GM18861 (cell line): ENCODE data around the gene HTR3E.
A peak's percentile ranks its signal among the peaks of the same experiment; 100 is the strongest.

Source experiments
- ATAC-seq: cut with Tn5 transposase; IDR thresholded peaks from one replicate; pipeline ENCODE4 v1.9.1; 2021; ENCODE audit not compliant: unreplicated experiment

HTR3E gene

GRCh38 chr3:184154885-184155643 is 58.2 kb downstream of the HTR3E start, which contains the start of gene DVL3:
DVL3 (plus strand) TSS chr3:184155377; CDS start chr3:184155636, 259 bp downstream.
- ATAC-seq = peak; percentile 76

GRCh38 chr3:184155644-184156521 is 59.0 kb downstream of the HTR3E start:
- ATAC-seq = peak; percentile 18

- ATAC-seq = no peak
These were observed 59.7 kb downstream of the HTR3E start for GRCh38 chr3:184156522-184156955.
